ENCODE results near the gene MYOG. TPM values are rescaled to one million over a fixed set of nuclear protein-coding genes. Genes with fewer than 3 reads are reported as not detected.

The MYOG gene
- total RNA-seq, 3 donors from 2014 or later (not counting 1 experiment from before 2014, with no cell fraction given) = not detected

DNA sequence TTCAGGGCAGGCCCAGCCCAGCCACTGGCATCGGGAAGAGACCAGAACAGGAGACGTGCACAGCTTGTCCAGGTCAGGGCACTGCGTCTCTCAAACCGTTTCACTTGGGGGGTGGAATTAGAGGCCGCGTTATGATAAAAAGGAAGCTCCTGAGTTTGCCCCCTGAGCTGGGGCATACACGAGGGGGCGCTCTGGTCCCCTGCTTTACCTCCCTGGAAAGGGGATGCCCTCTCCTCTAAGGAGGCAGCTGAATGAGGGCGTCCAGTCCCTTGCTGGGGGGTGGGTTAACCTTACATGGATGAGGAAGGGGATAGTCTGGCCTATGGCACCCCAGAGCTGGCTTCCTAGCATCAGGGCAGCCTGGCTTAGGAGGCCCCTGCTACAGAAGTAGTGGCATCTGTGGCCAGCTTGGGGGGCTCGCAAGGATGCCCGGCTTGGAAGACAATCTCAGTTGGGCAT lies 2.3 kb downstream of the MYOG start:
- H3K36me3 Mint-ChIP-seq = no peaks in the 10 kb centered on the region
- DNase-seq = no peak
- no peaks in the 10 kb centered on the region for H3K9me3 Mint-ChIP-seq
- intact Hi-C loops (cut with micrococcal nuclease) = no loop called here
- H3K9me3 ChIP-seq (ENCODE audit: control insufficient read depth, insufficient read depth, low read length) = no peaks in the 10 kb centered on the region
- H3K4me1 ChIP-seq (ENCODE audit: control insufficient read depth, insufficient read depth, low read length) = no peaks in the 10 kb centered on the region
- no peaks in the 10 kb centered on the region for H3K27me3 ChIP-seq (ENCODE audit: control insufficient read depth, insufficient read depth, low read length)
- H3K36me3 ChIP-seq (ENCODE audit: control insufficient read depth, insufficient read depth, low read length) = no peaks in the 10 kb centered on the region
- no peak overlapping the region for H3K27ac ChIP-seq (ENCODE audit: low read length)
- no peak overlapping the region for H3K4me3 Mint-ChIP-seq
- peaks cover 17 to 23% of the 10 kb centered on the region in 2 donors for H3K27me3 Mint-ChIP-seq (ENCODE audit: low read depth in 2 of 2)
- no peak for ATAC-seq
- TF ChIP-seq, protein P1, sequence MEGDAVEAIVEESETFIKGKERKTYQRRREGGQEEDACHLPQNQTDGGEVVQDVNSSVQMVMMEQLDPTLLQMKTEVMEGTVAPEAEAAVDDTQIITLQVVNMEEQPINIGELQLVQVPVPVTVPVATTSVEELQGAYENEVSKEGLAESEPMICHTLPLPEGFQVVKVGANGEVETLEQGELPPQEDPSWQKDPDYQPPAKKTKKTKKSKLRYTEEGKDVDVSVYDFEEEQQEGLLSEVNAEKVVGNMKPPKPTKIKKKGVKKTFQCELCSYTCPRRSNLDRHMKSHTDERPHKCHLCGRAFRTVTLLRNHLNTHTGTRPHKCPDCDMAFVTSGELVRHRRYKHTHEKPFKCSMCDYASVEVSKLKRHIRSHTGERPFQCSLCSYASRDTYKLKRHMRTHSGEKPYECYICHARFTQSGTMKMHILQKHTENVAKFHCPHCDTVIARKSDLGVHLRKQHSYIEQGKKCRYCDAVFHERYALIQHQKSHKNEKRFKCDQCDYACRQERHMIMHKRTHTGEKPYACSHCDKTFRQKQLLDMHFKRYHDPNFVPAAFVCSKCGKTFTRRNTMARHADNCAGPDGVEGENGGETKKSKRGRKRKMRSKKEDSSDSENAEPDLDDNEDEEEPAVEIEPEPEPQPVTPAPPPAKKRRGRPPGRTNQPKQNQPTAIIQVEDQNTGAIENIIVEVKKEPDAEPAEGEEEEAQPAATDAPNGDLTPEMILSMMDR (IDR thresholded peaks at IDR 0.05) = no peak
- no peak overlapping the region for H3K4me3 ChIP-seq (ENCODE audit: low read length)
- WGBS (ENCODE audit: insufficient coverage) = 87% methylated on average over 11 of the region's 11 CpGs
- H3K27ac Mint-ChIP-seq = no peak overlapping the region
- H3K4me1 Mint-ChIP-seq = no peaks in the 10 kb centered on the region

DNA sequence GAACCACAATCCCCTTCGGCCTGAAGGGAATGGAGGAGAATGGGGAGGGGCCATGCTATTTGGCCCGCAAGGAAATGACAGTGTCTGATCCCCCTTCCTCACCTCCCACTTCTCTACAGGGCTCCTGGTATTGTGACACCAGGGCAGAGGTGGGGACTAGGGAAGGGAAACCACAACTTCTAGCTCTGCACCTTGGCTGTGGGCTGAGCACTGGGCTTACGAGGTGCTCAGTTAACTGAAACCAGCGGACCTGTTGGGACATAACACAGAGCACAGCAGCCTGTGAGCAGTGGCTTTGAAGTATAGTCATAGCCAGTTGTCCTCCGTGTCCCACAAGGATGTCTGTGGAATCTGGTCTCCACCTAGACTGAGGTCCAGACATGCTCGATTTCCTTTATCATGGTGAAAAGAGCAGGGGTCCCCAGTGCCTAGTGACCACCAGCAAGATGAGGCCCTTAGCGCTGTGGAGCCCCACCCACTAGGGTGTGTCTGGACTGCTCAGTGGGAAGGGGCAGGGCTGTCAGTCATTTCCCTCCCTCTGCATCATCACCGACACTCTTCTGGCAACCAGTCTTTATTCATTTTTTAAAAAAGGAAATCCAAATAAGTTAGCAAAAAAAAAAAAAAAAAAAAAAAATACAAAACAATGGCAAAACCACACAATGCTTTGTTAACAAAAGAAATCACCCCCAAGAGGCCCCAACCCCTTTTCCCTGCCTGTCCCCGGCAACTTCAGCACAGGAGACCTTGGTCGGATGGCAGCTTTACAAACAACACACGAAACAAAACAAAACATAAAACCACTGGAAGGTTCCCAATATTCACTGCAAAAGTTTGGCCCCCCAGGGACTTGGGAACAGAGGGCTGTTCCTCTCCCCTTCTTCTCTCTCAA lies 3.0 kb downstream of the MYOG start:
- Mint-ChIP-seq H3K4me1 (no peaks in the 10 kb centered on the region), H3K9me3 (no peaks in the 10 kb centered on the region), H3K36me3 (no peaks in the 10 kb centered on the region), H3K4me3 (no peak overlapping the region), H3K27ac (no peak overlapping the region), H3K27me3 (ENCODE audit: low read depth in 2 of 2) (peaks cover 17 to 26% of the 10 kb centered on the region in 2 donors)
- no peaks in the 10 kb centered on the region for H3K4me1 ChIP-seq (ENCODE audit: control insufficient read depth, insufficient read depth, low read length)
- no peak for ATAC-seq
- DNase-seq = no peak
- H3K36me3 ChIP-seq (ENCODE audit: control insufficient read depth, insufficient read depth, low read length) = no peaks in the 10 kb centered on the region
- TF ChIP-seq, protein P1 (IDR thresholded peaks at IDR 0.05) = no peak
- WGBS (ENCODE audit: insufficient coverage) = 75% methylated on average over 8 of the region's 11 CpGs
- no peak overlapping the region for H3K4me3 ChIP-seq (ENCODE audit: low read length)
- no peaks in the 10 kb centered on the region for H3K27me3 ChIP-seq (ENCODE audit: control insufficient read depth, insufficient read depth, low read length)
- intact Hi-C loops (cut with micrococcal nuclease) = no loop called here
- no peaks in the 10 kb centered on the region for H3K9me3 ChIP-seq (ENCODE audit: control insufficient read depth, insufficient read depth, low read length)
- no peak overlapping the region for H3K27ac ChIP-seq (ENCODE audit: low read length)

DNA sequence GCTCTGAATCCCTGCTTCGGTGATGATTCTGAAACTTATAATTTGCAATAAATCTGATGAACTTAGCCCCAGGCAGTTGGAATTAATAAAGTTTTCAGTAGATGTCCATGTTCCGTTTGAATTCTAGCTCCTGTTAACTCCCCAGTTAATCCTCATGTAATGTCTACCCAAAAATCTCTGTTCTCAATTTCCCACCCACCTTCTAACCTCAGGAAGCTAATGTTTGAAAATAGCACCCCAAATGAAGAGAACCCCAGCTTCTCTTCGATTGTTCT lies 3.6 kb downstream of the MYOG start:
- Histone ChIP-seq H3K27me3 (ENCODE audit: control insufficient read depth, insufficient read depth, low read length) (no peaks in the 10 kb centered on the region), H3K27ac (ENCODE audit: low read length) (no peak overlapping the region), H3K9me3 (ENCODE audit: control insufficient read depth, insufficient read depth, low read length) (no peaks in the 10 kb centered on the region), H3K4me1 (ENCODE audit: control insufficient read depth, insufficient read depth, low read length) (no peaks in the 10 kb centered on the region), H3K36me3 (ENCODE audit: control insufficient read depth, insufficient read depth, low read length) (no peaks in the 10 kb centered on the region), H3K4me3 (ENCODE audit: low read length) (no peak overlapping the region)
- H3K36me3 Mint-ChIP-seq = no peaks in the 10 kb centered on the region
- H3K4me1 Mint-ChIP-seq = no peaks in the 10 kb centered on the region
- peaks cover 21 to 33% of the 10 kb centered on the region in 2 donors for H3K27me3 Mint-ChIP-seq (ENCODE audit: low read depth in 2 of 2)
- no peak for ATAC-seq
- H3K27ac Mint-ChIP-seq = no peak overlapping the region
- TF ChIP-seq, protein P1 (IDR thresholded peaks at IDR 0.05) = no peak
- no peaks in the 10 kb centered on the region for H3K9me3 Mint-ChIP-seq
- intact Hi-C loops (cut with micrococcal nuclease) = no loop called here
- DNase-seq = no peak
- 88% methylated on average over 3 of the region's 3 CpGs for WGBS (ENCODE audit: insufficient coverage)
- H3K4me3 Mint-ChIP-seq = no peak overlapping the region

Data from natural killer cell (primary cell).